ENCODE results near the gene ERICH6. TPM values are rescaled to one million over a fixed set of nuclear protein-coding genes. Genes with fewer than 3 reads are reported as not detected.

ERICH6 gene
- total RNA-seq, 1 donor from 2014 or later = 0.40 TPM

DNA sequence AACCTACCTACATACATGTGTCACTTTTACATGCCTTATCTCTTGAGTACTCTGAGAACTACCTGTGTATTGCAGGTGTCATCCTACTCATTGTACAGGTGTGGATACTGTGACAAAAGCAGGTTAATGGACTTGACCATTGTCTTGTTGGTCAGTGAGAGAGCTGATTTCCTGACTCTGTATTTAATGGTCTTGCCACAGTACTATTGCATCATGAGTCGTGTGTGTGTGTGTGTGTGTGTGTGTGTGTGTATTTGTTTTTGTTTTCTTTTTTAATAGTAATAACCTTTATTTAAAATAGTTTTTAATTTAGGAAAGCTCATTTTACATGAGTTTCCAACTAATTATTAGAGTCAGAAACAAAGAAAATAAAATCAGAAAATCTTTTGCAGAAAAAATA lies 92.9 kb downstream of the ERICH6 start:
- TF ChIP-seq, protein P1, sequence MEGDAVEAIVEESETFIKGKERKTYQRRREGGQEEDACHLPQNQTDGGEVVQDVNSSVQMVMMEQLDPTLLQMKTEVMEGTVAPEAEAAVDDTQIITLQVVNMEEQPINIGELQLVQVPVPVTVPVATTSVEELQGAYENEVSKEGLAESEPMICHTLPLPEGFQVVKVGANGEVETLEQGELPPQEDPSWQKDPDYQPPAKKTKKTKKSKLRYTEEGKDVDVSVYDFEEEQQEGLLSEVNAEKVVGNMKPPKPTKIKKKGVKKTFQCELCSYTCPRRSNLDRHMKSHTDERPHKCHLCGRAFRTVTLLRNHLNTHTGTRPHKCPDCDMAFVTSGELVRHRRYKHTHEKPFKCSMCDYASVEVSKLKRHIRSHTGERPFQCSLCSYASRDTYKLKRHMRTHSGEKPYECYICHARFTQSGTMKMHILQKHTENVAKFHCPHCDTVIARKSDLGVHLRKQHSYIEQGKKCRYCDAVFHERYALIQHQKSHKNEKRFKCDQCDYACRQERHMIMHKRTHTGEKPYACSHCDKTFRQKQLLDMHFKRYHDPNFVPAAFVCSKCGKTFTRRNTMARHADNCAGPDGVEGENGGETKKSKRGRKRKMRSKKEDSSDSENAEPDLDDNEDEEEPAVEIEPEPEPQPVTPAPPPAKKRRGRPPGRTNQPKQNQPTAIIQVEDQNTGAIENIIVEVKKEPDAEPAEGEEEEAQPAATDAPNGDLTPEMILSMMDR (conservative IDR thresholded peaks at IDR 0.05) = no peak
- H3K27ac Mint-ChIP-seq (ENCODE audit: unreplicated experiment) = no peak overlapping the region
- H3K9me3 Mint-ChIP-seq = peaks cover 3% of the 10 kb centered on the region
- peaks cover 35% of the 10 kb centered on the region for H3K4me1 Mint-ChIP-seq
- no peak for DNase-seq (ENCODE audit: low read depth, low spot score)
- no peak overlapping the region for H3K4me3 Mint-ChIP-seq
- peaks cover 20% of the 10 kb centered on the region for H3K36me3 Mint-ChIP-seq (ENCODE audit: low read depth)
- H3K27me3 Mint-ChIP-seq (ENCODE audit: low read depth) = no peaks in the 10 kb centered on the region

DNA sequence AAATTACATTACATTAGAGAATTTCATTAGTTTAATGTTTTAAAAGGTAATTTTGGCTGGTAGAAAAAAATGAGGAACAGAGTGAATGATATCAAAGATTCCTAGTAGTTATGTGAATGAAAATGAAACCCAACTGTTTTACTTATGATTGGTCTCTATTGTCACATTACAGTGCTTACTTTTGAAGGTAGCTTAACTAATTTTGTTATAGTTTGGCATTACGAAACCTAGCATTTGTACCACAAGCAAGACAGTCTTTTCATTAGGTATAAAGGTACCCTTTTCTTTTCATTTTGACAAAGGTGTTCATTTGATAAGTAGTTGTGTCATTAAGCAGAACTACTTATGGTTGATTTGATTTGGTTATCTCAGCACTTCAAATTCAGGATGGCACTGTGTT lies 93.7 kb downstream of the ERICH6 start:
- no peak overlapping the region for H3K27ac Mint-ChIP-seq (ENCODE audit: unreplicated experiment)
- peaks cover 19% of the 10 kb centered on the region for H3K36me3 Mint-ChIP-seq (ENCODE audit: low read depth)
- DNase-seq (ENCODE audit: low read depth, low spot score) = no peak
- TF ChIP-seq, protein P1 (conservative IDR thresholded peaks at IDR 0.05) = no peak
- no peak overlapping the region for H3K4me3 Mint-ChIP-seq
- H3K27me3 Mint-ChIP-seq (ENCODE audit: low read depth) = no peaks in the 10 kb centered on the region
- peaks cover 39% of the 10 kb centered on the region for H3K4me1 Mint-ChIP-seq
- H3K9me3 Mint-ChIP-seq = peaks cover 3% of the 10 kb centered on the region

Other genes starting within 250 kb of the ERICH6 start
- 81.6 and 81.7 TPM in 2 replicates for gene SERP1, start 157.4 kb downstream of the ERICH6 start, total RNA-seq
- 65.7 and 75.6 TPM in 2 replicates for gene EIF2A, start 157.1 kb downstream of the ERICH6 start, total RNA-seq
- 58.2 and 63.9 TPM in 2 replicates for gene SELENOT, start 100.6 kb downstream of the ERICH6 start, total RNA-seq
- gene SIAH2, start 59.2 kb upstream of the ERICH6 start, total RNA-seq = 18.2 and 18.5 TPM in 2 replicates
- gene MINDY4B, start 201.5 kb upstream of the ERICH6 start, total RNA-seq = not detected in 2 replicates

Measured in neural crest cell (in vitro differentiated cells).